K562 (cell line): ENCODE results near the gene FAR1. TPM values are rescaled to one million over a fixed set of nuclear protein-coding genes. Genes with fewer than 3 reads are reported as not detected.

Experiments
- ATAC-seq: fragments of 200-7000 bp; cut with Tn5 transposase; 3 replicates; pipeline ENCODE4 v1.9.1; 2020; ENCODE audit warnings: moderate library complexity
- BruUV-seq: library from RNA; stranded (reverse); fragments of 400-500 nt; replicated peaks from 2 replicates; lab custom pipeline; 2021; lab: Mats Ljungman, UMichigan
- CTCF ChIA-PET: fragments of 300-600 bp; formaldehyde crosslinking; extraction: SDS; loops from one replicate; lab custom pipeline; 2021; ENCODE audit warnings: low intra/inter-chr PET ratio; lab: Yijun Ruan, JAX
- POLR2A ChIA-PET: fragments of 300-600, 350-650 bp; sonication (Branson Sonifier 250); formaldehyde crosslinking; extraction: SDS; loops from one replicate; lab custom pipeline; 2021; ENCODE audit warnings: antibody characterized with exemption, inconsistent platforms; lab: Yijun Ruan, JAX
- DNase-seq, 4 experiments: peaks; one replicate each; pipeline versions ENCODE4 v3.0.0 to v3.0.0-alpha.2; 2011 to 2018; ENCODE audit warnings: low spot score in 3 of 4, mixed read lengths in 3 of 4; ENCODE audit errors: extremely low read depth in 1 of 4
- FAIRE-seq: peaks from 2 replicates; lab custom pipeline; 2011; peaks lifted over from hg19 to GRCh38; lab: Jason Lieb, UNC
- H2AFZ ChIP-seq: 2 replicates; pipeline ENCODE4 v1.6.0; 2011; ENCODE audit warnings: low read depth, low read length, control low read depth, inconsistent platforms
- H3K27ac ChIP-seq: fragments of 200-600 bp; 3 replicates; pipeline ENCODE4 v1.8.0; 2011; ENCODE audit warnings: low read depth, mild to moderate bottlenecking, control low read depth, inconsistent platforms, low read length, moderate library complexity, mixed read lengths; ENCODE audit errors: extremely low read depth
- H3K27me3 ChIP-seq, 2 experiments: fragments of 300-600 bp in 1 of 2; 2 replicates in 1 of 2; 3 replicates in 1 of 2; pipeline versions ENCODE4 v1.6.0 to v1.8.0; 2011; ENCODE audit warnings: inconsistent platforms in 2 of 2, low read length in 2 of 2, mild to moderate bottlenecking in 1 of 2, mixed read lengths in 1 of 2, moderate library complexity in 1 of 2; ENCODE audit not compliant: control insufficient read depth in 2 of 2, insufficient read depth in 2 of 2
- H3K36me3 ChIP-seq: fragments of 300-600 bp; 3 replicates; pipeline ENCODE4 v1.8.0; 2011; ENCODE audit warnings: mild to moderate bottlenecking, low read length, inconsistent platforms; ENCODE audit not compliant: control insufficient read depth, insufficient read depth
- H3K4me1 ChIP-seq, 2 experiments: fragments of 200-600 bp in 1 of 2; replicated peaks in 1 of 2; 2 replicates in 1 of 2; 3 replicates in 1 of 2; pipeline versions ENCODE4 v1.5.1 to v1.8.0; 2011; ENCODE audit warnings: inconsistent platforms in 2 of 2, low read length in 2 of 2, mild to moderate bottlenecking in 1 of 2, mixed read lengths in 1 of 2, moderate library complexity in 1 of 2; ENCODE audit not compliant: control insufficient read depth in 2 of 2, insufficient read depth in 2 of 2
- H3K4me2 ChIP-seq: 2 replicates; pipeline ENCODE4 v1.6.1; 2011; ENCODE audit warnings: low read length, control low read depth, inconsistent platforms, mixed read lengths; ENCODE audit not compliant: insufficient read depth
- H3K4me3 ChIP-seq: fragments of 200-600 bp; sonication (generic), shearing (Covaris generic); 2 replicates; pipeline ENCODE4 v1.5.1; 2016; ENCODE audit warnings: control low read depth, inconsistent platforms
- H3K79me2 ChIP-seq: fragments of 200-600 bp; 3 replicates; pipeline ENCODE4 v1.8.0; 2011; ENCODE audit warnings: low read length, inconsistent platforms; ENCODE audit not compliant: control insufficient read depth, insufficient read depth
- H3K9ac ChIP-seq, 2 experiments: 2 replicates each; pipeline versions ENCODE4 v1.6.0 to v1.6.1; 2011; ENCODE audit warnings: low read depth in 2 of 2, low read length in 2 of 2, control low read depth in 1 of 2, inconsistent platforms in 1 of 2, mild to moderate bottlenecking in 1 of 2, mixed read lengths in 1 of 2; ENCODE audit not compliant: insufficient read depth in 1 of 2
- H3K9me1 ChIP-seq: one replicate; pipeline ENCODE4 v1.6.0; 2011; ENCODE audit warnings: inconsistent platforms, mild to moderate bottlenecking, low read length, moderate library complexity; ENCODE audit not compliant: control insufficient read depth, insufficient read depth
- H3K9me3 ChIP-seq: replicated peaks from 2 replicates; pipeline ENCODE4 v1.5.1; 2011; ENCODE audit warnings: low read depth, low read length, inconsistent platforms; ENCODE audit not compliant: control insufficient read depth, insufficient read depth
- H4K20me1 ChIP-seq: replicated peaks from 2 replicates; pipeline ENCODE4 v1.6.1; 2011; ENCODE audit warnings: low read length, inconsistent platforms, mixed read lengths; ENCODE audit not compliant: control insufficient read depth, insufficient read depth
- BRF1 ChIP-seq: IDR thresholded peaks from 3 replicates; pipeline ENCODE4 v1.6.1; 2011; ENCODE audit warnings: borderline replicate concordance, mild to moderate bottlenecking; ENCODE audit not compliant: insufficient read length; ENCODE audit errors: extremely low read depth
- DACH1 ChIP-seq: fragments of 450-650 bp; IDR thresholded peaks from 2 replicates; pipeline ENCODE4 v1.6.1; 2018; ENCODE audit not compliant: partially characterized antibody
- ELF2 ChIP-seq: fragments of 250-450 bp; sonication (Bioruptor Pico); IDR thresholded peaks from 2 replicates; pipeline ENCODE4 v1.5.0; 2021; ENCODE audit warnings: mild to moderate bottlenecking
- GTF2E2 ChIP-seq: fragments of 200-800 bp; sonication (Bioruptor generic); IDR thresholded peaks from 2 replicates; pipeline ENCODE4 v1.6.1; 2016; ENCODE audit warnings: missing genetic modification characterization, missing compliant biosample characterization
- HDGF ChIP-seq: fragments of 450-650 bp; IDR thresholded peaks from 2 replicates; pipeline ENCODE4 v1.6.1; 2016
- JUN ChIP-seq, 2 experiments: sonication (generic) in 1 of 2; formaldehyde crosslinking in 1 of 2; IDR thresholded peaks; 2 replicates each; pipeline versions ENCODE4 v1.6.1 to v1.8.0; 2012 to 2022; ENCODE audit warnings: borderline replicate concordance in 2 of 2, mild to moderate bottlenecking in 2 of 2, improper control_type of control experiment in 1 of 2, low read depth in 1 of 2, low read length in 1 of 2, missing genetic modification reagents in 1 of 2
- KAT2B ChIP-seq: IDR thresholded peaks from one replicate; pipeline ENCODE4 v1.6.1; 2012; ENCODE audit warnings: low read depth, mild to moderate bottlenecking, control low read depth, inconsistent platforms, low read length, moderate library complexity
- KHSRP ChIP-seq: fragments of 450-650 bp; IDR thresholded peaks from 2 replicates; pipeline ENCODE4 v1.6.1; 2017
- LCOR ChIP-seq: sonication (generic); formaldehyde crosslinking; IDR thresholded peaks from 2 replicates; pipeline ENCODE4 v1.8.0; 2022; ENCODE audit warnings: mild to moderate bottlenecking, missing genetic modification reagents
- NCOA2 ChIP-seq, 2 experiments: fragments of 450-650 bp; IDR thresholded peaks; 2 replicates each; pipeline ENCODE4 v1.6.1; 2018; ENCODE audit warnings: mild to moderate bottlenecking in 2 of 2, moderate library complexity in 1 of 2; ENCODE audit not compliant: partially characterized antibody in 2 of 2
- NFIC ChIP-seq: fragments of 450-650 bp; IDR thresholded peaks from 2 replicates; pipeline ENCODE4 v1.6.1; 2017; ENCODE audit warnings: mild to moderate bottlenecking, inconsistent platforms
- RAD21 ChIP-seq, 2 experiments: fragments of 250-450 bp in 1 of 2; fragments of 450-650 bp in 1 of 2; sonication (Bioruptor Pico) in 1 of 2; formaldehyde crosslinking in 1 of 2; IDR thresholded peaks in 1 of 2; conservative IDR thresholded peaks in 1 of 2; 2 replicates each; pipeline versions ENCODE4 v1.4.0 to v1.8.0; 2020 to 2022; ENCODE audit warnings: mild to moderate bottlenecking in 2 of 2, moderate library complexity in 1 of 2
- TCFL5 ChIP-seq: fragments of 250-450 bp; sonication (Bioruptor Pico); conservative IDR thresholded peaks from 2 replicates; pipeline ENCODE4 v1.6.1; 2021; ENCODE audit warnings: mild to moderate bottlenecking, moderate library complexity, matching md5 sums
- ZNF165 ChIP-seq: fragments of 250-450 bp; sonication (Bioruptor Pico); IDR thresholded peaks from 2 replicates; pipeline ENCODE4 v1.4.0; 2020; ENCODE audit warnings: borderline replicate concordance
- WGBS: fragments of 100-300 bp; shearing (Covaris generic); methylation state at CpG from one replicate; pipeline ENCODE4 v1.1.6; 2016; ENCODE audit warnings: low coverage, mixed read lengths; ENCODE audit not compliant: insufficient coverage; ENCODE audit errors: missing lambda C conversion rate; 5-methylcytosine and 5-hydroxymethylcytosine counted together
- in situ Hi-C: fragments of 300-500 bp; cut with MboI; formaldehyde crosslinking; loops from 4 replicates; pipeline ENCODE4 v1.15.0; 2018; ENCODE audit warnings: inconsistent platforms, mixed read lengths
- intact Hi-C: fragments of 100-400 bp; cut with micrococcal nuclease; formaldehyde crosslinking; loops from 2 replicates; pipeline ENCODE4 v1.14.2; 2022
- polyA plus RNA-seq, 8 experiments: library from polyadenylated mRNA; depleted of rRNA in 4 of 8; stranded (reverse) in 5 of 8; unstranded in 3 of 8; fragments of >200 nt; fragmentation: Nextera tagmentation in 2 of 8; fragmentation: Illumina TruSeq in 1 of 8; extraction: Ambion mirVana in 2 of 8; extraction: Trizol in 1 of 8; gene quantifications; 2 replicates each; pipeline versions ENCODE4 v1.2.1 to v1.2.3, GENCODE V29; 2011 to 2014; ENCODE audit warnings: inconsistent platforms in 1 of 8, missing spikeins in 1 of 8
- total RNA-seq, 7 experiments: library from RNA; depleted of rRNA in 6 of 7; stranded (reverse); fragments of >200 nt in 6 of 7; fragmentation: Illumina TruSeq in 2 of 7; extraction: Trizol in 2 of 7; gene quantifications; 2 replicates each; pipeline versions ENCODE4 v1.2.1 to v1.2.3, GENCODE V29; 2011 to 2021; ENCODE audit warnings: low replicate concordance in 1 of 7

The FAR1 gene
- total and polyA plus RNA-seq, 9 of the 15 experiments (the other 6 are each of a cell fraction or from before 2014, with no cell fraction given): 17.7 to 88.2 (median 52.6) TPM

DNA sequence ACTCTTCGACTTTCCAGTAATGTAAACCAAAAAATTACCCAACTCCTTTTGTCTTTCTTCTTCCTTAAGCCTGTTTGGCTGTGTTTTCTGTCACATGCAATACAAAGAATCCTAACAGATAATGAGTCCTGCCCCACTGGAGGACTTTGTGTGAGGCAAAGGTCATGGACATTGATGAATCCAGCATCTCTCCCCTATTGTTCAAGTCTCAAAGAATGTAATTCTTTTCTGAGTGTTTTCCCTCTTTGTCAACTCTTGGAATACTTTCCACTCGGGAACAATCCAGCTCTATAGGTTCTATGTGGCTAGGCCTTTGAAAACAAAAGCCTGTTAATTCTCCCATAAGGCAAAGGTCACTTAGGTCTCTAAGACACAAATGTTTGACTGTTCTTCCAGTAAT lies 100.7 kb downstream of the FAR1 start:
- ChIA-PET CTCF (no interaction called here), POLR2A (no interaction called here)
- H3K27ac ChIP-seq: no peak overlapping the region
- ATAC-seq (no peak), DNase-seq (no peak), FAIRE-seq (no peak)
- no peaks in the 10 kb centered on the region for H3K9me3 ChIP-seq
- TF ChIP-seq JUN (IDR thresholded peaks at IDR 0.05; ENCODE audit: borderline replicate concordance, low read depth, low read length) (no peak), JUN (CRISPR knock-in tag; IDR thresholded peaks at IDR 0.05; ENCODE audit: borderline replicate concordance) (no peak), ELF2 (CRISPR knock-in tag) (no peak), KHSRP (no peak), RAD21 (CRISPR knock-in tag; conservative IDR thresholded peaks at IDR 0.05 in 1 of 2, IDR thresholded peaks at IDR 0.05 in 1 of 2) (no peak), LCOR (no peak), NCOA2 (IDR thresholded peaks at IDR 0.05; ENCODE audit: partially characterized antibody in 2 of 2) (no peak), HDGF (no peak), ZNF165 (CRISPR knock-in tag) (no peak), DACH1 (no peak), TCFL5 (CRISPR knock-in tag) (no peak), GTF2E2 (tag) (no peak), KAT2B (no peak), BRF1 (no peak), NFIC (no peak)
- in situ Hi-C loops: no loop called here
- intact Hi-C loops: no loop called here
- BruUV-seq: no TSS peak
- H3K4me3 ChIP-seq: no peak overlapping the region
- no peaks in the 10 kb centered on the region for H3K36me3 ChIP-seq
- no peak overlapping the region for H2AFZ ChIP-seq
- WGBS: 0% methylated on average over 2 of the region's 2 CpGs
- H3K27me3 ChIP-seq: 0 out of 5 replicates have a peak, but pooled peaks cover 0 to 2% of the 10 kb centered on the region in 2 experiments
- H3K4me1 ChIP-seq: no peaks in the 10 kb centered on the region; a peak in 1 of 5 replicates
- H4K20me1 ChIP-seq: no peaks in the 10 kb centered on the region
- no peak overlapping the region for H3K9ac ChIP-seq
- H3K4me2 ChIP-seq: no peak overlapping the region
- H3K9me1 ChIP-seq: no peaks in the 10 kb centered on the region
- no peaks in the 10 kb centered on the region for H3K79me2 ChIP-seq
